PFSK-1 (cell line): ENCODE results near the gene TBX2.
A peak's percentile ranks its signal among the peaks of the same experiment; 100 is the strongest.

Experiments
- FOXP2 ChIP-seq: optimal IDR thresholded peaks from 2 replicates; pipeline ENCODE3; 2011; ENCODE audit warnings: borderline replicate concordance, control low read depth, inconsistent platforms; ENCODE audit not compliant: insufficient read depth; ENCODE audit errors: extremely low read length, extremely low read depth
- POLR2AphosphoS5 ChIP-seq: IDR thresholded peaks from 2 replicates; pipeline ENCODE4 v1.6.1; 2012; ENCODE audit warnings: low read depth, mild to moderate bottlenecking, control low read depth, low read length, moderate library complexity
- REST ChIP-seq, 2 experiments: IDR thresholded peaks; 2 replicates each; pipeline versions ENCODE4 v1.6.1 to v1.8.0; 2011 to 2012; ENCODE audit warnings: low read depth in 2 of 2, low read length in 2 of 2, control low read depth in 1 of 2, inconsistent platforms in 1 of 2, mild to moderate bottlenecking in 1 of 2, moderate library complexity in 1 of 2; ENCODE audit not compliant: insufficient read depth in 1 of 2
- SIN3A ChIP-seq: IDR thresholded peaks from 2 replicates; pipeline ENCODE4 v1.6.1; 2012; ENCODE audit warnings: mild to moderate bottlenecking, low read length, moderate library complexity, borderline replicate concordance; ENCODE audit not compliant: insufficient read depth
- TAF1 ChIP-seq: IDR thresholded peaks from 2 replicates; pipeline ENCODE4 v1.6.1; 2012; ENCODE audit warnings: low read length, control low read depth, borderline replicate concordance; ENCODE audit not compliant: insufficient read depth

Gene TBX2

GRCh38 chr17:61411011-61411260 lies 11.3 kb downstream of the TBX2 start:
- TF ChIP-seq SIN3A: no peak
- no peak for TF ChIP-seq REST (IDR thresholded peaks at IDR 0.05; ENCODE audit: insufficient read depth in 1 of 2, low read depth in 2 of 2, low read length in 2 of 2)
- no peak for TF ChIP-seq FOXP2
- TF ChIP-seq POLR2AphosphoS5: no peak
- TF ChIP-seq TAF1: no peak

- TF ChIP-seq SIN3A (no peak), REST (IDR thresholded peaks at IDR 0.05; ENCODE audit: insufficient read depth in 1 of 2, low read depth in 2 of 2, low read length in 2 of 2) (no peak), TAF1 (no peak), POLR2AphosphoS5 (no peak), FOXP2 (no peak)
These were observed 11.9 kb downstream of the TBX2 start for GRCh38 chr17:61411261-61412142.

GRCh38 chr17:61412143-61412859 lies 12.7 kb downstream of the TBX2 start:
- TF ChIP-seq SIN3A: no peak
- peak; percentile 76 for TF ChIP-seq FOXP2

- no peak for TF ChIP-seq FOXP2
- no peak for TF ChIP-seq REST (IDR thresholded peaks at IDR 0.05; ENCODE audit: insufficient read depth in 1 of 2, low read depth in 2 of 2, low read length in 2 of 2)
- no peak for TF ChIP-seq TAF1
- no peak for TF ChIP-seq SIN3A
- TF ChIP-seq POLR2AphosphoS5: no peak
These were observed 13.4 kb downstream of the TBX2 start for GRCh38 chr17:61412860-61413660.

- TF ChIP-seq TAF1: no peak
- TF ChIP-seq FOXP2: no peak
- no peak for TF ChIP-seq SIN3A
- no peak for TF ChIP-seq REST (IDR thresholded peaks at IDR 0.05; ENCODE audit: insufficient read depth in 1 of 2, low read depth in 2 of 2, low read length in 2 of 2)
These were observed 14.1 kb downstream of the TBX2 start for GRCh38 chr17:61413661-61414126.
